ENCODE measurements around the gene QSER1.

- TF ChIP-seq CTCF (IDR thresholded peaks at IDR 0.05; ENCODE audit: low read depth, low read length, poor library complexity, severe bottlenecking) (no peak), EZH2phosphoT487 (IDR thresholded peaks at IDR 0.05; ENCODE audit: borderline replicate concordance, low read length) (no peak)
These were observed 59.8 kb downstream of the QSER1 start for GRCh38 chr11:32952421-32952820.
